Thyroid gland (tissue), 4 donors: ENCODE results near the gene SLC4A4.

Experiments
- POLR2A ChIP-seq, 2 donors: fragments of 450-650 bp; IDR thresholded peaks; one replicate each; pipeline ENCODE4 v1.6.1; 2017; ENCODE audit warnings: antibody characterized with exemption in 2 of 2, mild to moderate bottlenecking in 2 of 2, moderate library complexity in 1 of 2
- TF ChIP-seq, protein P1 (sequence below), 6 experiments: fragments of 200-600 bp in 3 of 6; fragments of 450-650 bp in 3 of 6; sonication (generic) in 3 of 6; IDR thresholded peaks; one replicate each; pipeline ENCODE4 v1.5.1; 2016 to 2019; ENCODE audit warnings: antibody characterized with exemption in 6 of 6, mild to moderate bottlenecking in 2 of 6, inconsistent platforms in 1 of 6, moderate library complexity in 1 of 6

DNA sequence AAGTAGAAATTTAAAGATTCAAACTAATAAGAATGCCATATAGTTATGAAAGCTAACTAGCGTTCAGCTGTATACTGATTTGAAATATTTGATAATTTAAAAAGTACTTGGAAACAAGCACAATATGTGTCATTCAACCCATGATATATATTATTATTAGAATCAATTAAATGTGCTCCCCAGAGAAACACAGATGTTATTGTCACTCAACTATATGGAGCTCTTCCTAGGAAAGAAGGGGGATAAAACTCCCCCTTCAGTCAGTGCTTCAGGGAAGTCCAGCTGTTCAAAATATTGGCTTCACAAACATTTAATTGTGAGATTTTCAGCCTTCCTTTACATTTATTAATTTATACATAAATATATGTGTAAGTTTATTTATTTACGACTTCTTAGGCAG, 135.9 kb downstream of the SLC4A4 start:
- TF ChIP-seq, protein P1, sequence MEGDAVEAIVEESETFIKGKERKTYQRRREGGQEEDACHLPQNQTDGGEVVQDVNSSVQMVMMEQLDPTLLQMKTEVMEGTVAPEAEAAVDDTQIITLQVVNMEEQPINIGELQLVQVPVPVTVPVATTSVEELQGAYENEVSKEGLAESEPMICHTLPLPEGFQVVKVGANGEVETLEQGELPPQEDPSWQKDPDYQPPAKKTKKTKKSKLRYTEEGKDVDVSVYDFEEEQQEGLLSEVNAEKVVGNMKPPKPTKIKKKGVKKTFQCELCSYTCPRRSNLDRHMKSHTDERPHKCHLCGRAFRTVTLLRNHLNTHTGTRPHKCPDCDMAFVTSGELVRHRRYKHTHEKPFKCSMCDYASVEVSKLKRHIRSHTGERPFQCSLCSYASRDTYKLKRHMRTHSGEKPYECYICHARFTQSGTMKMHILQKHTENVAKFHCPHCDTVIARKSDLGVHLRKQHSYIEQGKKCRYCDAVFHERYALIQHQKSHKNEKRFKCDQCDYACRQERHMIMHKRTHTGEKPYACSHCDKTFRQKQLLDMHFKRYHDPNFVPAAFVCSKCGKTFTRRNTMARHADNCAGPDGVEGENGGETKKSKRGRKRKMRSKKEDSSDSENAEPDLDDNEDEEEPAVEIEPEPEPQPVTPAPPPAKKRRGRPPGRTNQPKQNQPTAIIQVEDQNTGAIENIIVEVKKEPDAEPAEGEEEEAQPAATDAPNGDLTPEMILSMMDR (IDR thresholded peaks at IDR 0.05), result no peak
- no peak for TF ChIP-seq POLR2A (IDR thresholded peaks at IDR 0.05)
